GM13977 (cell line): ENCODE data around the gene ANKRD44.

Source experiments
- DNase-seq: peaks from one replicate; pipeline ENCODE4 v3.0.0; 2012; ENCODE audit warnings: low spot score
- CTCF ChIP-seq: IDR thresholded peaks from 2 replicates; pipeline ENCODE4 v1.5.1; 2012; ENCODE audit warnings: mild to moderate bottlenecking, control low read depth; ENCODE audit not compliant: insufficient read depth; ENCODE audit errors: extremely low read depth, missing control alignments
- in situ Hi-C: fragments of 300-500 bp; cut with MboI; formaldehyde crosslinking; loops from one replicate; pipeline ENCODE4 v1.12.0; 2022; ENCODE audit warnings: low sequenced_read_pairs, low pct_unique_long_range_greater_than_20kb, mixed read lengths, inconsistent platforms; ENCODE audit not compliant: unreplicated experiment

The ANKRD44 gene

GRCh38 chr2:197107291-197108269 lies 203.0 kb downstream of the ANKRD44 start:
- in situ Hi-C loops: no loop called here
- no peak for DNase-seq
- TF ChIP-seq CTCF: no peak

- TF ChIP-seq CTCF: no peak
- DNase-seq: no peak
- in situ Hi-C loops: no loop called here
Measured at GRCh38 chr2:197103363-197103762, 207.2 kb downstream of the ANKRD44 start.

GRCh38 chr2:197102231-197102630 lies 208.3 kb downstream of the ANKRD44 start:
- in situ Hi-C loops: no loop called here
- DNase-seq: no peak
- TF ChIP-seq CTCF: no peak

GRCh38 chr2:197101519-197101918 lies 209.1 kb downstream of the ANKRD44 start:
- TF ChIP-seq CTCF: no peak
- in situ Hi-C loops: no loop called here
- no peak for DNase-seq

GRCh38 chr2:197097578-197098366 lies 212.8 kb downstream of the ANKRD44 start:
- in situ Hi-C loops: no loop called here
- TF ChIP-seq CTCF: no peak
- no peak for DNase-seq

- in situ Hi-C loops: no loop called here
- no peak for TF ChIP-seq CTCF
Measured at GRCh38 chr2:197096649-197097048, 213.9 kb downstream of the ANKRD44 start.

More at GRCh38 chr2:197096649-197097048, 213.9 kb downstream of the ANKRD44 start:
- no peak for DNase-seq
